Fibroblast of lung (primary cell): ENCODE measurements around the gene PCBP3. TPM values are rescaled to one million over a fixed set of nuclear protein-coding genes. Genes with fewer than 3 reads are reported as not detected.

ENCODE experiments used
- DNase-seq, 2 donors: peaks; one replicate each; pipeline versions ENCODE4 v3.0.0 to v3.0.0-alpha.2; 2010; ENCODE audit warnings: low read depth in 2 of 2
- H2AFZ ChIP-seq: 2 replicates; pipeline ENCODE4 v1.5.1; 2012; ENCODE audit warnings: low read length, control low read depth, inconsistent platforms
- H3K27ac ChIP-seq: 2 replicates; pipeline ENCODE4 v1.5.1; 2011; ENCODE audit warnings: low read length, control low read depth; ENCODE audit not compliant: insufficient read depth
- H3K27me3 ChIP-seq: 2 replicates; pipeline ENCODE4 v1.5.1; 2011; ENCODE audit warnings: mild to moderate bottlenecking, low read length; ENCODE audit not compliant: control insufficient read depth, insufficient read depth
- H3K36me3 ChIP-seq: 2 replicates; pipeline ENCODE4 v1.5.1; 2011; ENCODE audit warnings: low read length; ENCODE audit not compliant: control insufficient read depth, insufficient read depth
- H3K4me1 ChIP-seq: 2 replicates; pipeline ENCODE4 v1.5.1; 2011; ENCODE audit warnings: low read length; ENCODE audit not compliant: control insufficient read depth, insufficient read depth; ENCODE audit errors: extremely low read depth
- H3K4me2 ChIP-seq: 2 replicates; pipeline ENCODE4 v1.5.1; 2011; ENCODE audit warnings: low read length, control low read depth; ENCODE audit not compliant: insufficient read depth; ENCODE audit errors: extremely low read depth
- H3K4me3 ChIP-seq, 4 experiments: fragments of 200-600 bp in 1 of 4; sonication (generic) in 1 of 4; replicated peaks in 1 of 4; 2 replicates each; pipeline ENCODE4 v1.5.1; 2011 to 2016; ENCODE audit warnings: low read length in 4 of 4, low read depth in 3 of 4, mild to moderate bottlenecking in 3 of 4, control low read depth in 2 of 4, inconsistent platforms in 1 of 4, mixed read lengths in 1 of 4; ENCODE audit not compliant: insufficient read depth in 1 of 4; ENCODE audit errors: control extremely low read depth in 1 of 4
- H3K79me2 ChIP-seq: 2 replicates; pipeline ENCODE4 v1.5.1; 2012; ENCODE audit warnings: mild to moderate bottlenecking, low read length, inconsistent platforms; ENCODE audit not compliant: control insufficient read depth, insufficient read depth
- H3K9ac ChIP-seq: 2 replicates; pipeline ENCODE4 v1.5.1; 2011; ENCODE audit warnings: mild to moderate bottlenecking, low read length, control low read depth; ENCODE audit not compliant: insufficient read depth
- H3K9me3 ChIP-seq: 2 replicates; pipeline ENCODE4 v1.5.1; 2012; ENCODE audit warnings: low read depth, low read length; ENCODE audit not compliant: control insufficient read depth, insufficient read depth
- H4K20me1 ChIP-seq: 2 replicates; pipeline ENCODE4 v1.5.1; 2011; ENCODE audit warnings: low read length; ENCODE audit not compliant: control insufficient read depth, insufficient read depth; ENCODE audit errors: extremely low read depth
- EZH2 ChIP-seq: IDR thresholded peaks from 2 replicates; pipeline ENCODE4 v1.5.1; 2012; ENCODE audit warnings: low read length, control low read depth, mild to moderate bottlenecking; ENCODE audit errors: missing control alignments
- polyA plus RNA-seq, 2 donors: library from polyadenylated mRNA; depleted of rRNA in 1 of 2; stranded (reverse) in 1 of 2; unstranded in 1 of 2; fragments of >200 nt; gene quantifications; 2 replicates each; pipeline ENCODE4 v1.2.1, GENCODE V29; 2011 to 2012; ENCODE audit warnings: missing spikeins in 1 of 2
- total RNA-seq: library from RNA; depleted of rRNA; stranded (reverse); fragments of >200 nt; gene quantifications from 2 replicates; pipeline ENCODE4 v1.2.1, GENCODE V29; 2014
- TF ChIP-seq, protein P1 (sequence below), 2 donors: IDR thresholded peaks in 1 of 2; conservative IDR thresholded peaks in 1 of 2; 1 replicate in 1 of 2; 2 replicates in 1 of 2; pipeline ENCODE4 v1.5.1; 2011 to 2012; ENCODE audit warnings: low read length in 2 of 2, control low read depth in 1 of 2, inconsistent platforms in 1 of 2, low read depth in 1 of 2, mild to moderate bottlenecking in 1 of 2

Gene PCBP3
- total and polyA plus RNA-seq, 2 donors (not counting 1 experiment from before 2014, with no cell fraction given), result 0.51 to 1.7 TPM

DNA sequence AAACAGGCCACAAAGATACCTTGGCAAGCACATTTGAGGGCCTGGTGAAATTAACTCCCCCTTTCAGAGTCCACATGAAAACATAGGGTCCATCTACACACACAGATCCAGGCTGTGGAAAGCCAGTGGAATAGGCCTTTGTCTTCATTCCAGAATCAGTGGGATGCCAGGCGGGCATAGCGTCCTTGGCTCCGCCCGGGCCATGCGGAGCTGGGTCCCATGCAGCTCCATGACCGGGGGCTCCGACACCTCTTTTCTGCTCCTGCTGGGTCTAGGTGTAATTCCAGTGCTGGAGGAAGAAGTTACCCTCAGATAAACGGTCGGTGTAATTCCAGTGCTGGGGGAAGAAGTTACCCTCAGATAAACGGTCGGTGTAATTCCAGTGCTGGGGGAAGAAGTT lies 274.5 kb downstream of the PCBP3 start:
- Histone ChIP-seq H3K36me3 (no peaks in the 10 kb centered on the region), H3K4me3 (no peak overlapping the region), H3K79me2 (no peaks in the 10 kb centered on the region), H4K20me1 (no peaks in the 10 kb centered on the region), H3K4me2 (no peak overlapping the region), H3K27ac (no peak overlapping the region), H3K27me3 (no peaks in the 10 kb centered on the region), H3K9me3 (no peaks in the 10 kb centered on the region), H2AFZ (no peak overlapping the region), H3K4me1 (no peaks in the 10 kb centered on the region), H3K9ac (no peak overlapping the region)
- TF ChIP-seq, protein P1, sequence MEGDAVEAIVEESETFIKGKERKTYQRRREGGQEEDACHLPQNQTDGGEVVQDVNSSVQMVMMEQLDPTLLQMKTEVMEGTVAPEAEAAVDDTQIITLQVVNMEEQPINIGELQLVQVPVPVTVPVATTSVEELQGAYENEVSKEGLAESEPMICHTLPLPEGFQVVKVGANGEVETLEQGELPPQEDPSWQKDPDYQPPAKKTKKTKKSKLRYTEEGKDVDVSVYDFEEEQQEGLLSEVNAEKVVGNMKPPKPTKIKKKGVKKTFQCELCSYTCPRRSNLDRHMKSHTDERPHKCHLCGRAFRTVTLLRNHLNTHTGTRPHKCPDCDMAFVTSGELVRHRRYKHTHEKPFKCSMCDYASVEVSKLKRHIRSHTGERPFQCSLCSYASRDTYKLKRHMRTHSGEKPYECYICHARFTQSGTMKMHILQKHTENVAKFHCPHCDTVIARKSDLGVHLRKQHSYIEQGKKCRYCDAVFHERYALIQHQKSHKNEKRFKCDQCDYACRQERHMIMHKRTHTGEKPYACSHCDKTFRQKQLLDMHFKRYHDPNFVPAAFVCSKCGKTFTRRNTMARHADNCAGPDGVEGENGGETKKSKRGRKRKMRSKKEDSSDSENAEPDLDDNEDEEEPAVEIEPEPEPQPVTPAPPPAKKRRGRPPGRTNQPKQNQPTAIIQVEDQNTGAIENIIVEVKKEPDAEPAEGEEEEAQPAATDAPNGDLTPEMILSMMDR (conservative IDR thresholded peaks at IDR 0.05 in 1 of 2, IDR thresholded peaks at IDR 0.05 in 1 of 2; ENCODE audit: low read depth in 1 of 2, low read length in 2 of 2), result no peak
- TF ChIP-seq EZH2, result no peak
- DNase-seq, result no peak

DNA sequence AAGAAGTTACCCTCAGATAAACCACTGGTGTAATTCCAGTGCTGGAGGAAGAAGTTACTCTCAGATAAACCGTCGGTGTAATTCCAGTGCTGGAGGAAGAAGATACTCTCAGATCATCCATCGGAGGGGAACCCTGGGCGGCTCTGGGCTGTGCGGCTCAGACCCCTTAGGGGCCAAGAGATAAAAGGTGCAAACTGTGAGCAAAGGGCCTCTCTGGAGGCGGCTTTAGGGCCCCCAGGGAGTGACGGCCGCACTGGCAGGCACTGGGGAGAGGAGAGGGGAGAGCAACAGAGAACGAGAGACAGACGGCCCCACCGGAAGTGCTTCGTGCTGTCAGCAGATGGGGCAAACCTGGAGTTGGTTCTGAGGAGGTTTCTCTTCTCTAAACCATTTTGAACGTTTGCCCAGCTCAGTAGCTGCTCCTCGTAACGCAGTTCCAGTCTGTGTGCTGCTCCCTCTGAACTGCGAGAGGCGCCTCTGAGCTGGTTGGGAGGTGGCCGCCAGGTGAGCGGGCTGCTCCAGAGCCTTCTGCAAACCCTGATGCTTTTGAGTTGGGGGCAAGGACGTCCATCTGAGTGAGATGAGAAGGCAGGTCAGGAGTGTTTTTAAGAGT lies 275.4 kb downstream of the PCBP3 start:
- Histone ChIP-seq H3K4me2 (no peak overlapping the region), H3K27me3 (no peaks in the 10 kb centered on the region), H2AFZ (no peak overlapping the region), H3K27ac (no peak overlapping the region), H3K9me3 (no peaks in the 10 kb centered on the region), H3K4me3 (no peak overlapping the region), H3K4me1 (no peaks in the 10 kb centered on the region), H3K79me2 (no peaks in the 10 kb centered on the region), H4K20me1 (no peaks in the 10 kb centered on the region), H3K36me3 (no peaks in the 10 kb centered on the region), H3K9ac (no peak overlapping the region)
- TF ChIP-seq, protein P1 (conservative IDR thresholded peaks at IDR 0.05 in 1 of 2, IDR thresholded peaks at IDR 0.05 in 1 of 2; ENCODE audit: low read depth in 1 of 2, low read length in 2 of 2), result no peak
- no peak for TF ChIP-seq EZH2
- DNase-seq, result no peak

DNA sequence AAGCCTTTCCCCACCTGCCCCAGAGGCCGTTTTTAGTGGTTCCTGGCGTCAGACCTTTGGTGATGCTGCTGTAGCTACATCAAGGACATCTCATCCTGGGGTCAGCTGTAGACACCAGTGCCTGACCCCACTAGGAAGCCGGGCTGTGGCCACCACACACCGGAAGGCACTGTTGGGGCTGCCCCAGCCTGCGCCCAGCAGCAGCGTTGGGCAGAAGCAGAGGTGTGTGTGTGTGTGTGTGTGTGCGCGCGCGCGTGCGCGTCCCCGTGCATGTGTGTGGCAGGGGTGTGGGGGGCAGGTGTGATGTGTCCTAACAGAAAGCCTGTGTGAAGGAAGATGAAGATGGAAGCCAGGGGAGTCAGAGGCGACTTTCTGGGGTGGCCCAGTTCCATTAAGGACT lies 276.1 kb downstream of the PCBP3 start:
- TF ChIP-seq, protein P1 (conservative IDR thresholded peaks at IDR 0.05 in 1 of 2, IDR thresholded peaks at IDR 0.05 in 1 of 2; ENCODE audit: low read depth in 1 of 2, low read length in 2 of 2), result no peak
- TF ChIP-seq EZH2, result no peak
- Histone ChIP-seq H3K27ac (no peak overlapping the region), H3K36me3 (no peaks in the 10 kb centered on the region), H3K4me3 (no peak overlapping the region), H3K9ac (no peak overlapping the region), H3K4me1 (no peaks in the 10 kb centered on the region), H3K4me2 (no peak overlapping the region), H3K9me3 (no peaks in the 10 kb centered on the region), H3K79me2 (no peaks in the 10 kb centered on the region), H2AFZ (no peak overlapping the region), H4K20me1 (no peaks in the 10 kb centered on the region), H3K27me3 (no peaks in the 10 kb centered on the region)
- no peak for DNase-seq
